GM21390 (cell line): ENCODE data around the gene LRRK2.
"Not testable (repeated sequence)": the region's sequence is repeated elsewhere in the genome, so short reads cannot be mapped to it uniquely, and the experiment has no call there.

ENCODE experiments used
- ATAC-seq: cut with Tn5 transposase; IDR thresholded peaks from one replicate; pipeline ENCODE4 v1.9.1; 2021; ENCODE audit not compliant: unreplicated experiment

Gene LRRK2

GRCh38 chr12:40312982-40313576 is 88.3 kb downstream of the LRRK2 start:
- no peak for ATAC-seq

GRCh38 chr12:40313928-40314327 is 89.1 kb downstream of the LRRK2 start:
- peak; percentile 72 for ATAC-seq

GRCh38 chr12:40314927-40315326 is 90.1 kb downstream of the LRRK2 start:
- no peak for ATAC-seq

- no peak for ATAC-seq
Measured at GRCh38 chr12:40315375-40315774, 90.6 kb downstream of the LRRK2 start.

- ATAC-seq, result no peak
Measured at GRCh38 chr12:40324261-40324660, 99.5 kb downstream of the LRRK2 start.

- ATAC-seq, result peak; percentile 98
Measured at GRCh38 chr12:40325349-40325960, 100.7 kb downstream of the LRRK2 start.

- ATAC-seq, result no peak
Measured at GRCh38 chr12:40327535-40327934, 102.7 kb downstream of the LRRK2 start.

GRCh38 chr12:40330180-40330579 is 105.4 kb downstream of the LRRK2 start:
- no peak for ATAC-seq

GRCh38 chr12:40331886-40332285 is 107.1 kb downstream of the LRRK2 start:
- no peak for ATAC-seq

- ATAC-seq, result no peak
Measured at GRCh38 chr12:40335991-40336390, 111.2 kb downstream of the LRRK2 start.

- peak; percentile 54 for ATAC-seq
Measured at GRCh38 chr12:40336573-40337199, 111.9 kb downstream of the LRRK2 start.

- no peak for ATAC-seq
Measured at GRCh38 chr12:40338071-40338470, 113.3 kb downstream of the LRRK2 start.

- ATAC-seq, result no peak
Measured at GRCh38 chr12:40338621-40339020, 113.8 kb downstream of the LRRK2 start.

GRCh38 chr12:40342010-40342409 is 117.2 kb downstream of the LRRK2 start:
- ATAC-seq, result peak; percentile 74

- ATAC-seq, result no peak
Measured at GRCh38 chr12:40343124-40343523, 118.3 kb downstream of the LRRK2 start.

GRCh38 chr12:40344312-40344711 is 119.5 kb downstream of the LRRK2 start:
- ATAC-seq, result no peak

GRCh38 chr12:40351976-40352375 is 127.2 kb downstream of the LRRK2 start:
- ATAC-seq, result no peak

- no peak for ATAC-seq
Measured at GRCh38 chr12:40375076-40375475, 150.3 kb downstream of the LRRK2 start.

GRCh38 chr12:40376533-40377267 is 151.9 kb downstream of the LRRK2 start:
- ATAC-seq, result peak; percentile 62

GRCh38 chr12:40378691-40379090 is 153.9 kb downstream of the LRRK2 start:
- ATAC-seq, result no peak

GRCh38 chr12:40382217-40382616 is 157.4 kb downstream of the LRRK2 start:
- ATAC-seq, result no peak

GRCh38 chr12:40387279-40387678 is 162.5 kb downstream of the LRRK2 start:
- ATAC-seq, result not testable (repeated sequence)
